ENCODE data around the gene FLNB.

GRCh38 chr3:58116161-58116955 lies 108.1 kb downstream of the FLNB start:
- TF ChIP-seq, protein P1, sequence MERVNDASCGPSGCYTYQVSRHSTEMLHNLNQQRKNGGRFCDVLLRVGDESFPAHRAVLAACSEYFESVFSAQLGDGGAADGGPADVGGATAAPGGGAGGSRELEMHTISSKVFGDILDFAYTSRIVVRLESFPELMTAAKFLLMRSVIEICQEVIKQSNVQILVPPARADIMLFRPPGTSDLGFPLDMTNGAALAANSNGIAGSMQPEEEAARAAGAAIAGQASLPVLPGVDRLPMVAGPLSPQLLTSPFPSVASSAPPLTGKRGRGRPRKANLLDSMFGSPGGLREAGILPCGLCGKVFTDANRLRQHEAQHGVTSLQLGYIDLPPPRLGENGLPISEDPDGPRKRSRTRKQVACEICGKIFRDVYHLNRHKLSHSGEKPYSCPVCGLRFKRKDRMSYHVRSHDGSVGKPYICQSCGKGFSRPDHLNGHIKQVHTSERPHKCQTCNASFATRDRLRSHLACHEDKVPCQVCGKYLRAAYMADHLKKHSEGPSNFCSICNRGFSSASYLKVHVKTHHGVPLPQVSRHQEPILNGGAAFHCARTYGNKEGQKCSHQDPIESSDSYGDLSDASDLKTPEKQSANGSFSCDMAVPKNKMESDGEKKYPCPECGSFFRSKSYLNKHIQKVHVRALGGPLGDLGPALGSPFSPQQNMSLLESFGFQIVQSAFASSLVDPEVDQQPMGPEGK (CRISPR knock-in tag; IDR thresholded peaks at IDR 0.05; ENCODE audit: borderline replicate concordance) = no peak
- no peak for TF ChIP-seq ZFP3 (CRISPR knock-in tag; IDR thresholded peaks at IDR 0.05)
- TF ChIP-seq ZC3H10 (CRISPR knock-in tag; IDR thresholded peaks at IDR 0.05) = no peak
- no peak for TF ChIP-seq ARNTL (CRISPR knock-in tag; IDR thresholded peaks at IDR 0.05; ENCODE audit: borderline replicate concordance, low read depth)

Data from SK-N-SH treated with all-trans-retinoic acid at 6 μM for 48 hours (cell line).